HepG2 (cell line): ENCODE results near the gene GPX7. TPM values are rescaled to one million over a fixed set of nuclear protein-coding genes. Genes with fewer than 3 reads are reported as not detected.
A peak's percentile ranks its signal among the peaks of the same experiment; 100 is the strongest.

Source experiments
- ATF7 ChIP-seq, 2 experiments: fragments of 450-650 bp in 1 of 2; sonication (generic) in 1 of 2; formaldehyde crosslinking in 1 of 2; IDR thresholded peaks; 2 replicates each; pipeline versions ENCODE4 v1.4.0 to v1.6.1; 2016 to 2020; ENCODE audit warnings: antibody characterized with exemption in 1 of 2, mild to moderate bottlenecking in 1 of 2, missing genetic modification reagents in 1 of 2
- EEA1 ChIP-seq: sonication (generic); formaldehyde crosslinking; IDR thresholded peaks from 2 replicates; pipeline ENCODE4 v1.5.1; 2020; ENCODE audit warnings: mild to moderate bottlenecking, missing genetic modification reagents, borderline replicate concordance
- GPBP1L1 ChIP-seq: sonication (generic); formaldehyde crosslinking; IDR thresholded peaks from 2 replicates; pipeline ENCODE4 v1.5.0; 2020; ENCODE audit warnings: mild to moderate bottlenecking, missing genetic modification reagents
- JDP2 ChIP-seq: sonication (generic); formaldehyde crosslinking; IDR thresholded peaks from 2 replicates; pipeline ENCODE4 v1.8.1; 2022; ENCODE audit warnings: missing genetic modification reagents, borderline replicate concordance
- KAT7 ChIP-seq: IDR thresholded peaks from 2 replicates; pipeline ENCODE4 v1.6.1; 2018; ENCODE audit warnings: borderline replicate concordance, missing compliant biosample characterization
- KDM5B ChIP-seq: sonication (generic); formaldehyde crosslinking; IDR thresholded peaks from 2 replicates; pipeline ENCODE4 v1.4.0; 2020; ENCODE audit warnings: missing genetic modification reagents, mild to moderate bottlenecking, borderline replicate concordance
- MTA3 ChIP-seq: sonication (generic); formaldehyde crosslinking; IDR thresholded peaks from 2 replicates; pipeline ENCODE4 v1.4.0; 2020; ENCODE audit warnings: missing genetic modification reagents
- NCOA2 ChIP-seq: sonication (generic); formaldehyde crosslinking; IDR thresholded peaks from 2 replicates; pipeline ENCODE4 v1.8.0; 2022; ENCODE audit warnings: inconsistent platforms
- NFIB ChIP-seq: sonication (generic); formaldehyde crosslinking; IDR thresholded peaks from 2 replicates; pipeline ENCODE4 v1.9.0; 2021; ENCODE audit warnings: missing genetic modification reagents, mild to moderate bottlenecking, borderline replicate concordance
- NR1H2 ChIP-seq: sonication (generic); formaldehyde crosslinking; IDR thresholded peaks from 2 replicates; pipeline ENCODE4 v1.8.1; 2022; ENCODE audit warnings: low read depth, missing genetic modification reagents, borderline replicate concordance
- REXO4 ChIP-seq: sonication (generic); formaldehyde crosslinking; IDR thresholded peaks from 2 replicates; pipeline ENCODE4 v1.8.0; 2022; ENCODE audit warnings: missing genetic modification reagents, mild to moderate bottlenecking, borderline replicate concordance
- SALL2 ChIP-seq: sonication (generic); formaldehyde crosslinking; IDR thresholded peaks from 2 replicates; pipeline ENCODE4 v1.8.1; 2023; ENCODE audit warnings: mild to moderate bottlenecking, missing genetic modification reagents, inconsistent platforms
- U2AF1 ChIP-seq: fragments of 200-400 bp; formaldehyde crosslinking; optimal IDR thresholded peaks from 2 replicates; pipeline ENCODE3; 2017; ENCODE audit warnings: mild to moderate bottlenecking, low read depth, low read length
- YEATS4 ChIP-seq: sonication (generic); formaldehyde crosslinking; IDR thresholded peaks from 2 replicates; pipeline ENCODE4 v1.4.0; 2020; ENCODE audit warnings: missing genetic modification reagents, borderline replicate concordance
- ZBTB21 ChIP-seq: sonication (generic); formaldehyde crosslinking; IDR thresholded peaks from 2 replicates; pipeline ENCODE4 v1.4.0; 2020; ENCODE audit warnings: missing genetic modification reagents
- ZBTB38 ChIP-seq: sonication (generic); formaldehyde crosslinking; IDR thresholded peaks from 2 replicates; pipeline ENCODE4 v1.5.1; 2020; ENCODE audit warnings: mild to moderate bottlenecking, missing genetic modification reagents
- ZBTB39 ChIP-seq: sonication (generic); formaldehyde crosslinking; IDR thresholded peaks from 2 replicates; pipeline ENCODE4 v1.5.0; 2020; ENCODE audit warnings: missing genetic modification reagents
- ZBTB7A ChIP-seq: sonication (generic); formaldehyde crosslinking; IDR thresholded peaks from 2 replicates; pipeline ENCODE4 v1.8.0; 2022; ENCODE audit warnings: mild to moderate bottlenecking, missing genetic modification reagents
- ZFP41 ChIP-seq: sonication (generic); formaldehyde crosslinking; IDR thresholded peaks from 2 replicates; pipeline ENCODE4 v1.4.0; 2020; ENCODE audit warnings: mild to moderate bottlenecking, missing genetic modification reagents, borderline replicate concordance
- ZFX ChIP-seq: sonication (generic); formaldehyde crosslinking; IDR thresholded peaks from 2 replicates; pipeline ENCODE4 v1.4.0; 2020; ENCODE audit warnings: mild to moderate bottlenecking, low read depth, missing genetic modification reagents, moderate library complexity
- ZMYM2 ChIP-seq: sonication (generic); formaldehyde crosslinking; IDR thresholded peaks from 2 replicates; pipeline ENCODE4 v1.8.0; 2022; ENCODE audit warnings: mild to moderate bottlenecking, missing genetic modification reagents
- ZNF232 ChIP-seq: sonication (generic); formaldehyde crosslinking; IDR thresholded peaks from 2 replicates; pipeline ENCODE4 v1.4.0; 2020; ENCODE audit warnings: missing genetic modification reagents, borderline replicate concordance
- ZNF3 ChIP-seq: IDR thresholded peaks from 2 replicates; pipeline ENCODE4 v1.7.0; 2017; ENCODE audit warnings: inconsistent platforms
- ZNF460 ChIP-seq: sonication (generic); formaldehyde crosslinking; IDR thresholded peaks from 2 replicates; pipeline ENCODE4 v1.5.1; 2020; ENCODE audit warnings: missing genetic modification reagents, mild to moderate bottlenecking, borderline replicate concordance
- ZNF761 ChIP-seq: sonication (generic); formaldehyde crosslinking; conservative IDR thresholded peaks from 2 replicates; pipeline ENCODE4 v1.4.0; 2020; ENCODE audit warnings: mild to moderate bottlenecking, missing genetic modification reagents
- polyA plus RNA-seq, 8 experiments: library from polyadenylated mRNA; depleted of rRNA in 3 of 8; stranded (reverse) in 7 of 8; unstranded in 1 of 8; fragments of >200 nt; fragmentation: Illumina TruSeq in 4 of 8; extraction: Trizol in 4 of 8; gene quantifications; 2 replicates each; pipeline versions ENCODE4 v1.2.1 to v1.2.3, GENCODE V29; 2011 to 2016; ENCODE audit warnings: low read depth in 4 of 8, missing spikeins in 1 of 8, mixed read lengths in 1 of 8; ENCODE audit not compliant: insufficient read depth in 1 of 8
- total RNA-seq, 5 experiments: library from RNA; depleted of rRNA; stranded (reverse); fragments of >200 nt; fragmentation: Illumina TruSeq; extraction: Trizol; gene quantifications; 2 replicates each; pipeline ENCODE4 v1.2.3, GENCODE V29; 2016; ENCODE audit warnings: low read depth in 1 of 5

Gene GPX7
- total and polyA plus RNA-seq, 2 of the 13 experiments (the other 11 are each of a cell fraction or from before 2014, with no cell fraction given) = 14.1 to 16.2 TPM

GRCh38 chr1:52553362-52554266 is 48.6 kb upstream of the GPX7 start (continued):
- TF ChIP-seq NFIB (CRISPR knock-in tag) = no peak
- no peak for TF ChIP-seq U2AF1
- no peak for TF ChIP-seq ZNF3
- 0 out of 2 replicates have a peak, but pooled peaks have one; percentile 26 for TF ChIP-seq ZNF232
- TF ChIP-seq NR1H2 (CRISPR knock-in tag) = no peak
- TF ChIP-seq MTA3 = no peak
- TF ChIP-seq ZBTB21 = no peak
- peak; percentile 91 for TF ChIP-seq KAT7 (CRISPR knock-in tag)
- TF ChIP-seq ZBTB7A (CRISPR knock-in tag) = peak; percentile 87
- TF ChIP-seq YEATS4 (CRISPR knock-in tag) = peak; percentile 92
- no peak for TF ChIP-seq ZFP41 (CRISPR knock-in tag)
- no peak for TF ChIP-seq JDP2 (CRISPR knock-in tag)
- TF ChIP-seq REXO4 (CRISPR knock-in tag) = no peak
- peak; percentile 10; the same call in 1 of the 2 replicates for TF ChIP-seq ZBTB38 (CRISPR knock-in tag)
- TF ChIP-seq SALL2 (CRISPR knock-in tag) = no peak; the same call in 1 of the 2 replicates
- TF ChIP-seq ZBTB39 = no peak
- peak; percentile 81 for TF ChIP-seq ZFX
- no peak for TF ChIP-seq ZNF460 (CRISPR knock-in tag)
- peak; percentile 75; the same call in 1 of the 2 replicates for TF ChIP-seq ZNF761 (CRISPR knock-in tag)
- TF ChIP-seq ZMYM2 (CRISPR knock-in tag) = no peak
- no peak for TF ChIP-seq GPBP1L1 (CRISPR knock-in tag)
- TF ChIP-seq EEA1 (CRISPR knock-in tag) = no peak
- no peak for TF ChIP-seq ATF7 (IDR thresholded peaks at IDR 0.05)
- TF ChIP-seq ATF7 (CRISPR knock-in tag; IDR thresholded peaks at IDR 0.05) = no peak
- peak; percentile 46; the same call in 1 of the 2 replicates for TF ChIP-seq NCOA2 (CRISPR knock-in tag)
- 0 out of 2 replicates have a peak, but pooled peaks have one; percentile 29 for TF ChIP-seq KDM5B (CRISPR knock-in tag)
